Glomerular visceral epithelial cell (primary cell): ENCODE measurements around the gene PDZRN3.
"Not testable (repeated sequence)": the region's sequence is repeated elsewhere in the genome, so short reads cannot be mapped to it uniquely, and the experiment has no call there.

Source experiments
- DNase-seq: peaks from one replicate; pipeline ENCODE4 v3.0.0-alpha.2; 2016; ENCODE audit errors: extremely low spot score

Gene PDZRN3

GRCh38 chr3:73591286-73591800, 33.4 kb downstream of the PDZRN3 start:
- DNase-seq, result no peak

GRCh38 chr3:73586628-73587027, 38.1 kb downstream of the PDZRN3 start:
- no peak for DNase-seq

GRCh38 chr3:73586190-73586589, 38.6 kb downstream of the PDZRN3 start:
- no peak for DNase-seq

DNA sequence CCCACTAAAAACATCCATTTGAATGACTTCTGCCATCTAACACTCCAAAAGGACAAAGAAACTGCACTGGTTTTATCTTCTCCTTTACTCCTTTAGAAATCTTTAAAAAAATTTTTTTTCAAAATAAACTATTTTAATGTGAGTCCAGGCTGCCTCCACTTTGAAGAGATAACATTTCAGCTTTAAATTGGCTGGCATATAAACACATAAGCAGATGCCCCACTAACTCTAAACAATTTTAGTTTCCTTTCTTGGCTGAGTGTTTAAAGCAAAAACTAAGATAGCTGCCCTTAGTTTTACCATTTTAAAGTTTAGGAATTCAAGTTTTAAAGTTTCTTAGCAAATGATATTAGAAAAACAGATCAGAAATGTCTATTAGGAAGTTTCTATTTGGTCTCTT, 39.9 kb downstream of the PDZRN3 start:
- DNase-seq, result no peak

DNA sequence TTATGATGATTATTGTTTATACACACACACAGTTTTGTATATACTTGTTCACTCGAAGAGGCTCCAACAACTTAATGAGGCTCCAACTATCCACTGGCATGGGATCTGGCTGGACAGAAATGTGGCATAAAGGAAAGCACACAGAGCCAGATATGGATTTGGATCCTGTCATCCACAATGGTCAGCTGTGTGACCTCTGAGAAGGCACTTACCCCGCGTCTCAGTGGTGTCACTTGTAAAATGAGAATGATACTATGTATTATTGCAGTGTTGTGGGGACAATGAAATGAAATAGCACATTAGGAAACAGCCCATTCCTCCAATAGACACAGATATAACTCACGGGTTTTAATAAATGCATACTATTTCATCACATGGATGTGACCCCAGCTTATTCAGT, 42.2 kb downstream of the PDZRN3 start:
- no peak for DNase-seq

DNA sequence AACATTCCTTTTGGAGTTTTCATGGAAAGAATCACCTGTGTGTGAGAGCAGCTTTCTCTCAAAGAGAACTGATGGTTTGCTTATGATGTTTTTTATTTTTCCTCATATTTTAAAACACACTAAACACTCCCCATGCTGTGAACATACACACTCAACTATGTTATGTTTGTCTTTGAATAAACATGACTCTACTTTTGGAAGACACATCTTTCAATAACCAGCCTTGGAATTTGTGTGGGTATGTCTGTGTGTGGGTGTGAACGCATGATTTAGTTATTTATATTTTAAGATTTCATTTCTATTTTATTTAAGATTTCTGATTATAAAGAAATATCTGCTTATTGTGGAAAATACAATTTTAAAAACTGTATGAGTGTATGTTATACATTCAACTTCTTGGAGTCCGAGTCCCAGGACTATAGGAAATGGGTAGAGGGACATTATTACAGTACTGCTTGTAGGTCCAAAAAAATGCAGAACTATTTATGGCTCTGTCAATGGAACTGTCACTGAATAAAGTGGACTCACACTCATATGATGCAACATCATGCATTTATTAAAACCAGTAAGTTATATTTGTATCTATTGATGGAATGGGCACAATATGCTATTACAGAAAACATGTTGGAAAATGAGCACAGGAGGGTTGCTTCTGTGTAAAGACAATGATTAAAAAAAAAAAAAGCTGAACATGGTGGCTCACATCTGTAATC, 43.5 kb downstream of the PDZRN3 start:
- no peak for DNase-seq

DNA sequence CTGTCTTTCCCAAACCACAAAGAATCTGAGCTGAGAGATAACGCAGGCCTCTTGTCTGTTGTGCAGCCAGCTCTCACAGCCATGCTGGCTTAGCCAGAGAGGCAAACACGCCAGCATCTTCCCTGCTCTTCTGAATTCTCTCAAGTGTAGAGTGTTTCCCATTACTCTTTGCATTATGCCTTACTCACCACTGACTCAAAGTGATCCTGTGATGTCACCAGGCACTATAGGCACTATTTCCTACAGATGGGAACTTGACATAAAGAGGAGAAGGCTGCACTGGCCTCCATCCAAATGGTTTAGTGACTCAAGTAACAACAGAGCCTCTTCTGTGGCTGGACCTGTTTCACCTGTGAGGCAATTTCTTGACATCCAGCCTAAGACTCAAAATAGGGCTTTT, 44.4 kb downstream of the PDZRN3 start:
- peak; percentile 73 for DNase-seq

- DNase-seq, result no peak
These were observed 47.0 kb downstream of the PDZRN3 start for GRCh38 chr3:73577704-73578103.

- DNase-seq, result peak; percentile 8
These were observed 47.7 kb downstream of the PDZRN3 start for GRCh38 chr3:73576999-73577461.

DNA sequence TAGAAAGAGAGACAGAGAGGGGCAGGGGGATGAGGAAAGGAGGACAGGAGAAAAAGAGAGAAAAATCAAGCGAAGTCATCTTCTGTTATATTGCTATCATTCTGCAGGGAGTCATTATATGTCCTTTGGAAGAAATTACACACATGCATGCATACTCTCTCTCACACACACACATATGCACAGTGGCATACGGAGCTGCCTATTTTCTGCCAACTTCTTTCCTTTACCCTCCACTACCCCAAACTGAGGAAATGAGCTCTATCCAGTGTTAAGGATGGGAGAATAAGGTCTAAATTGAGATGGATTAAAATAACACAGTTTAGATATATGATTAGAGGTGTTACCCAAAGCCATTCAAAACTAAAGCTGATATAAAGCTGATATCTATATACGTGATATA, 48.8 kb downstream of the PDZRN3 start:
- DNase-seq, result no peak

DNA sequence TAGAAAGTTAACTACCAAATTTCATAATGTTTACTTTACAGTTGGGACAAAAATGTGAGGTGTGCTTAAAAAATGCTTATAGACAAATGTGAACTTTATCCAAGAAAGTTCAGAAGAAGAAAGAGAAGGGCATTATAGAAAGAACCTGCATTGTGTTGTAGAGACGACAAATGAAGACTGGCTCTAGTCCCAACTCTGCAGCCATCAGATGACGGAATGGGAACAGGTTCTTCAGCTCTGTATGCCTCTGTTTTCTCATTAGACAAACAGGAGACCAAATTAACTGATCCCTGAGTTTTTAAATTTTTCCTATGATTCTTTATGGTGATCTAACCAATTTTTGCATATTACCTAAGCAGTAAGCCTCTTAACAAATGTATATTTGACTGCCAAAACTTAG, 49.2 kb downstream of the PDZRN3 start:
- DNase-seq, result no peak

- no peak for DNase-seq
These were observed 51.5 kb downstream of the PDZRN3 start for GRCh38 chr3:73573204-73573603.

DNA sequence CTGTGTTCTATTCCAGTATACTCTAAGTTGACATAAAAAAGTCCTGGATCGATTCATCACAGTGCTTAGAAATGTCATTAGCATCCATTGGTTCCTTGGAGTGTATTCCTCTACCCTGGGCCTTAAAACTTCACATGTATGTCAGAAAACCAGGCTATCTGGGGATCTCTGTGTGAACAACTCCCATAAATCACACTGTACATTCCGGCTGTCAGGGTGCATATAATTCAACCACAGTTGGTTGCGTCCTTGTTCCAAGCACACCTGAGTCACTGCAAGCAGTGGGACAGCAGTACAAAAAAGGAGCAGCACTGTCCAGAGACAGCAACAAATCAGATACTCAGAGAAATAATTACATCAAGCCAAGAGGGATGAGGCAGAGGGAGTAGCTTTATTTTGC, 52.4 kb downstream of the PDZRN3 start:
- DNase-seq, result peak; percentile 9

GRCh38 chr3:73571238-73571794, 53.4 kb downstream of the PDZRN3 start:
- DNase-seq, result no peak

DNA sequence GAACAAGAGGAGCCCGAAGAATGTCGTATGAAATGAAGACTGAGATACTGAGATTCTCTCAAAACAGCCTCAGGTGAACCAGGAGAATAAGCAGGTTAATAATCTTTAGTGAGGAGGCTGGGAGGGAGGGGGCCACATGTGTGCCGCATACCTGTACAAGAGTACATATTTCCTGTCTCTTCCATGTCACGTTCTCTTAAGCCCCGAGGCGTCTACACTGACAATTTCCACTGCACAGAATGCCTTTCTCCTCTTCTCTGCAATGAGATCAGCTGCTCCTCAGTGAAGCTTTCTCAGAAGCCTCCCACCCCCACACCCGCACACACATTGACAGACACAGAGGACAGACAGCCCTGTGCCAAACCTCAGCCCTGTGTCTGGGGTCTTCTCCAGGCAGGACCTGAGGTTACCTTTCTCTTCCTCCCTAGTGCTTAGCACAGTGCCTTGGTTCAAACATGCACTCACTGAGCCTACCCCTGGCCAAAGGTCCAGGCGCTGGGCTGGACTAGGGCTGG, 55.4 kb downstream of the PDZRN3 start:
- no peak for DNase-seq

DNA sequence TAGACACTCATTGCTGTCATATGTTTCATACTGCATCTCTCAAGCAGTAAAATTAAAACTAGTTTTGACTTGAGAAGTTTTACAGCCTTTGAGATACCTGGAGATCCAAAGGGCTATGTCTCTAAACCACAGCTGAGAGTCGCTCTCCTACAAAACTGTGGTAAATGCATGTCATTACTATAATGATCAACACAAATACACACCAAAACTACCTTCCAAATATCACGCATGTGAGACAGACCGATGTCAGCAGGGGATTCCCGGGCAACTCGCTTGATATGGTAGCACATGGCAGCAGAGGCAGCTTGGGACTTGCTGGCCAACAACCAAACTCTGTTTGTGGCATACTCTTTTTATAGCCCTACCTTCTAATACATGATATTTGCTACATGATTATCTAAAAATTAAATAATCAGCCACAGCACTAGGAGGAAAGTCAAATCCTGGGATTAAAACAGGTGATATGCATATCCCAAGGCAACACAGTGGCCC, 56.3 kb downstream of the PDZRN3 start:
- no peak for DNase-seq

GRCh38 chr3:73565374-73565773, 59.4 kb downstream of the PDZRN3 start:
- DNase-seq, result not testable (repeated sequence)

DNA sequence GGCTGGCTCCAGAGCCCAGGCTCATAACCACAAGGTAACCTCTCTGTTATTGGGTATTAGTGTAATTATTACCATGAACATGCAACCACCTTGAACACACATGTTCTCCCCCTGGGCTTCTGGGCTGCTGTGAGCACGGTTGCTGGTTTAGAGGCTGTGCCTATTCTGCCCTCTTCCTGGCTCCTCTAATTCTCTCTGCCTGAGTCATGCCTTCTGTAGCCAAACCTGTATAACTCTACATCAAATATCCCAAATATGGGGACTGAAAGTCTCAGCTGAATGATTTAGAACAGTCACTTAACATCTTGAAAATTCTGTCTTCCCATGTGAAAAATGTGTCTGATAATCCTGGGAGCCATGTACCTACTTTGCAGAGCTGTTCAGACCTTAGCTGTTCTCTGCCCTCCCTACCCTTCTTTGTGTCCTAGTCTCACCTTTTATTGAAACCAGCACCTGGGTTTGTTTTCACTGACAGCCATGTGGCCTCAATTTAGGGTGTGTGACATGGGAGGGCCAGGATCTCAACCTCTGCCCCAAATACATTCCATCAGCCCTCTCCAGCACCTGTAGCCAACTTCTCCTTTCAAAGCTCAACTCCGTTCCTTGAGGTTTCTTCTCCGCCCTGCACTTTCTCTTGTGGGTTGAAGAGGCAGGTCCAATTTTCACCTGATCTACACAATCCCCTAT, 60.7 kb downstream of the PDZRN3 start:
- peak; percentile 65 for DNase-seq

- no peak for DNase-seq
These were observed 63.2 kb downstream of the PDZRN3 start for GRCh38 chr3:73561494-73561893.

GRCh38 chr3:73559749-73560148, 65.0 kb downstream of the PDZRN3 start:
- DNase-seq, result no peak

- DNase-seq, result no peak
These were observed 66.0 kb downstream of the PDZRN3 start for GRCh38 chr3:73558727-73559075.

DNA sequence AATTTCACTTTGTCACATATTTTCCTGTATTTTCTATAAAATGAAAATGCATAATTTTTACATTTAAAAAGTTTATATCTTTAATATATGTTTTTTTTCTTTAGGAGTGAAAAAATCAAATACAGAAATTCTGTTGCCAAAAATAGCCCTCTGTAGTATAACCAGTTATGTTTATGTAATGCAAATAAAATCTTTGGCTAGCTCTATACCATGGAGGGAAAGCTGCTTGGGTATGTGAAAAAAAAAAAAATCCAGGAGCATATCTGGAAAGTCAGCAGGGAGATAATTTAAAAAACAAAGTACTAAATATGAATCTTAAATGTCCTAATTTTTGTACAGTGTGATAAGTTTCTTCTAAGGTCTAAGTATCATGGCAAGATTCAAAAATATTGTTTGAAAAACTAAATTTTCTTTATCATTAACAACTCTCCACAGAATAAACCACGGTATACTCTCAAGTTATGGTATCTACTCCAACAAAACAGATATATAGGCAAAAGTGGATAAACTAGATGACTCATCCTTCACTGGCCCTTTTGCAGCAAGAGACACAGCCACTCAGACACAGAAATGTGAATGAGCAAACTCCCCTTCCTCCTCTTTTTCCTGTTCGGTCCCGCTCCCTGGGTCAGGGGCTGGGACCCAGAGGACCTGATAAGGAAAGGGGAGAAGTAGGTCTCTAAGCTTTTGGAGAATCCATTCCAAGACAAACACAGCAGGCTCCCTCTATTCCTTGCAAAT, 66.6 kb downstream of the PDZRN3 start:
- DNase-seq, result no peak
